SJSA1 (cell line): ENCODE measurements around the gene IFT122. TPM values are rescaled to one million over a fixed set of nuclear protein-coding genes. Genes with fewer than 3 reads are reported as not detected.

Experiments
- DNase-seq, 2 experiments: peaks; one replicate each; pipeline ENCODE4 v3.0.0-alpha.2; 2015 to 2020; ENCODE audit warnings: low spot score in 2 of 2, low read depth in 1 of 2
- H3K27ac ChIP-seq: fragments of 250-450 bp; sonication (Bioruptor Pico); 2 replicates; pipeline ENCODE4 v1.5.1; 2020; ENCODE audit warnings: mild to moderate bottlenecking, moderate library complexity
- H3K27me3 ChIP-seq: fragments of 250-450 bp; sonication (Bioruptor Pico); replicated peaks from 2 replicates; pipeline ENCODE4 v1.5.1; 2020; ENCODE audit warnings: mild to moderate bottlenecking, moderate library complexity
- H3K36me3 ChIP-seq: fragments of 250-450 bp; sonication (Bioruptor Pico); 2 replicates; pipeline ENCODE4 v1.5.1; 2020; ENCODE audit warnings: mild to moderate bottlenecking
- H3K4me1 ChIP-seq: fragments of 250-450 bp; sonication (Bioruptor Pico); replicated peaks from 2 replicates; pipeline ENCODE4 v1.6.1; 2021; ENCODE audit warnings: mild to moderate bottlenecking
- H3K4me3 ChIP-seq: fragments of 250-450 bp; sonication (Bioruptor Pico); 2 replicates; pipeline ENCODE4 v1.5.1; 2020; ENCODE audit warnings: mild to moderate bottlenecking
- H3K9me3 ChIP-seq: fragments of 250-450 bp; sonication (Bioruptor Pico); replicated peaks from 2 replicates; pipeline ENCODE4 v1.5.1; 2020; ENCODE audit warnings: mild to moderate bottlenecking
- total RNA-seq: library from RNA; depleted of rRNA; stranded (reverse); fragments of >200 nt; shearing (Covaris generic); gene quantifications from 2 replicates; pipeline ENCODE4 v1.2.3, GENCODE V29; 2014

IFT122 gene
- total RNA-seq, 1 experiment from 2014 or later, result 13.3 TPM

DNA sequence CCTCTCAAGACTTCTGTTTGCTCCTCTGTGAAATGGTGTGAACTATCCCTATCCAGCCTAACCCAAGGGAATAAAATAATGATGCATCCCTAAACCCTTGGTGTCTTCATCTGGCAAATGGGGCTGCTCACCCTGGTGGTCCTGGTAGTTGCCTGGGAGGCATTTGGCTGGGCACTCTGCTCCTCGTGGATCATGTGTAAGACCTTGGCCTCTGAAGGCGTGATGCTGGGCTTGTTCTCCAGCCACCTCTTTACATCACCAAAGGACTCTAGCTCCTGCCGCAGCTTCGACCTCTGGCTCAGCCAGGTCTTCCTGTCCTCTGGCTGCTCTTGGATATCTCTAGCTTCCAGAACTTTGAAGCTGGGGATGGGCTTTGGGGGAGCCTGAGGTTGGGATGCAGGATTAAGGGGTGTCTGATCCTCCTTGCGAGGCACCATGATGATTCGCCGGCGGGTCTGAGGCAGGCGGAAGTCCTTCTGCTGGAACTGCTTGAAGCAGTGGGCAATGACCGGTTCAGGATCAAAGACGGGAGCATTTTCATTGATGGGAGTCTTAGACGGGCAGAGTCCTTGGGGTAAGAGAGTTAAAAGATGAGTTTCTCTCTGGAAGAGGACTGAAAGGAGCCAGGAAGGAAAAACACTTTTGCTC is 18.7 kb upstream of the IFT122 start:
- no peaks in the 10 kb centered on the region for H3K27me3 ChIP-seq
- no peak overlapping the region for H3K27ac ChIP-seq
- H3K4me1 ChIP-seq, result no peaks in the 10 kb centered on the region
- H3K36me3 ChIP-seq, result no peaks in the 10 kb centered on the region
- no peak overlapping the region for H3K4me3 ChIP-seq
- no peak for DNase-seq
- H3K9me3 ChIP-seq, result no peaks in the 10 kb centered on the region

DNA sequence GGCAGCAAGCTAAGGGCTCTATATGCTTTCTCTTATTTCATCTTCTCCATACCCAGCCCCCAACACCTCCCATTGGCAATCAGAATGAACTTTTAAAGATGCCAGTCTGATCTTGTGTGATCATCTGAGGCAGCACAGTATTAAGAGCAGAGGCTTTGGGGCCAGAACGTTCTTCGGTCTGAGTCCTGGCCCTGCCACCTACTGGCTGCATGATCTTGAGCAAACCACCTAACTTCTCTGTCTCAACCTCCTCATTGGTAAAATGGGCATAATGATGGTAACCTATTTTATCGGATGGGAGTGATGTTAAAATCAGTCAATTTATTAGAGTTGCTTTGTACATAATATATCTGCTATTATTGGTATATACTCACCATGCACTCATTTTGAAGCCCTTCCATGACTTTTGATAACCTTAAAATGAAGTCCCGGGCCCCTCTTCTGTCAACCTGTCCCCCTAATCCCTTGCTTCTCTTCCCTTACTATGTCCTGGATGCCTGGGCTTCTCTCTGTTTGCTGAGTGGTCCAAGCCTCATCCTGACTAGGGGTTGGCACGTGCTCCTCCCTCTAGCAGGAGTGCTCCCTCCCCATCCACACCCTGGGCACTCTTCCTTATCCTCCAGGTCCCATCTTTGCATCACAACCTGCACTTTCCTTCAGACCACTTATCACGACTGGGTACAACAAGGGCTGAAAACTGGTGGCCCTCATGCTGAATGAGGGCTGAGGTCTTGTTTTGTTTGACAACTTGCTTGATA is 17.9 kb upstream of the IFT122 start:
- H3K9me3 ChIP-seq, result no peaks in the 10 kb centered on the region
- no peaks in the 10 kb centered on the region for H3K36me3 ChIP-seq
- DNase-seq, result no peak
- no peak overlapping the region for H3K4me3 ChIP-seq
- no peaks in the 10 kb centered on the region for H3K4me1 ChIP-seq
- H3K27me3 ChIP-seq, result no peaks in the 10 kb centered on the region
- H3K27ac ChIP-seq, result no peak overlapping the region

DNA sequence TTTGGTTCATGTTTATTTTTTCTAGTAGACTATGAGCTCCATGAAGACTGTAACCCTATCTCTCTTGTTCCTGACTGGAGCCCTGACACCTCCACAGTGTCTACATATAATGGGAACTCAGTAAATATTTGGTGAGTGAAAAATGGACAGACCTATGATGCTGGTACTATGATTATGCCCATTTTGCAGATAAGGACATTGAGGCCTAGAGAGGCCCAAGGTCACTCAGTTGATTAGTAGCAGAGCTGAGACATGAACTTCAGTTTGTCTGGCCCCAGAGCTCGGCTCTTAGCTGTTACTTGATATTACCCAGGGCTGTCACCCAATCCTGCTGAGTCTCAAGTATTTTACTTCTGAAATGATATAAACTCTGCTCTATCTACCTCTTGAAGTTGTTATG is 17.1 kb upstream of the IFT122 start:
- Histone ChIP-seq H3K27me3 (no peaks in the 10 kb centered on the region), H3K36me3 (no peaks in the 10 kb centered on the region), H3K4me1 (peaks cover under 1% of the 10 kb centered on the region; the same call in 1 of the 2 replicates), H3K9me3 (no peaks in the 10 kb centered on the region), H3K4me3 (no peak overlapping the region), H3K27ac (no peak overlapping the region)
- no peak for DNase-seq

DNA sequence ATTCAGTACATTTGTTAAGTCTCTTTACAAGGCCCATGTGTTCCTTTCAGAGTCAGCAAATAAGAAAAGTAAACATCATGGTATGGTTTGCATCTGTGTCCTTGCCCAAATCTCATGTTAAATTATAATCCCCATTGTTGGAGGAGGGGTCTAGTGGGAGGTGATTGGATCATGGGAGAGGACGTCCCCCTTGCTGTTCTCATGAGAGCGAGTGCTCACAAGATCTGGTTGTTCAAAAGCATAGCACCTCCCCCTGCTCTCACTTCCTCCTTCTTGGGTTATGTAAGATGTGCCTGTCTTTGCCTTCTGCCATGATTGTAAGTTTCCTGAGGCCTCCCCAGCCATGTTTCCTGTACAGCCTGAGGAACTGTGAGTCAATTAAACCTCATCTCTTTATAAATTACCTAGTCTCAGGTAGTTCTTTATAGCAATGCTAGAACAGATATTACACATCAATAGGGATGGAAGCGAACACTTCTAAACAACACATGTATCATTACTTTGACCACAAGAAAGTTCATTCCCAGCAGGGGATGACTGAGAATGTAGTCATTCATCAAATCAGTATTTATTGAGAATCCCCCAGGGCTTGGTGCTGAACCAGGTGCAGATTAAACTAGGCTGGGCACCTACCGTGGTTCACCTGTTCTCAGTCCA is 15.7 kb upstream of the IFT122 start:
- H3K4me1 ChIP-seq, result peaks cover 13% of the 10 kb centered on the region
- H3K27me3 ChIP-seq, result no peaks in the 10 kb centered on the region
- DNase-seq, result no peak
- H3K36me3 ChIP-seq, result peaks cover 4% of the 10 kb centered on the region; the same call in 1 of the 2 replicates
- no peak overlapping the region for H3K27ac ChIP-seq
- no peak overlapping the region for H3K4me3 ChIP-seq
- H3K9me3 ChIP-seq, result no peaks in the 10 kb centered on the region

DNA sequence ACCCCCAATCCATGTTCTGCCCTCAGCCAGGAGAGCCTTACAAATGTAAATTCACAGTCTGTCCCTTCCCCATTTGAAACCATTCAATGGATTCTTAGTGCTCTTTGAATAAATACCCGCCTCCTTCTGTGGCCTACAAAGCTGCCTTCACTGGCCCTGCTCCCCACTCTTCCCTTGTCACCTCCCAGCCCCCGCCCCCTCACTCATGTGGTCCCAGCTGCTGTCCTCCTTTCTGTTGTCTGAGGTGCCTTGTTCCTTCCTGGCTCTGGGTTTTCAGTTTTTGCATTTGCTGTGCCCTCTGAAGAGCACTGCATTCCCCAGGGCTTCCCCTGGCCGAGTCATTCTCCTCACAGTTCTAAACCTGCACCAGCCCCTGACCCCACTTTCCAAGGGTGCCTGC is 14.8 kb upstream of the IFT122 start:
- no peak overlapping the region for H3K4me3 ChIP-seq
- DNase-seq, result no peak
- H3K36me3 ChIP-seq, result peaks cover 6% of the 10 kb centered on the region
- H3K9me3 ChIP-seq, result no peaks in the 10 kb centered on the region
- peaks cover 13% of the 10 kb centered on the region for H3K4me1 ChIP-seq
- no peak overlapping the region for H3K27ac ChIP-seq
- H3K27me3 ChIP-seq, result no peaks in the 10 kb centered on the region

DNA sequence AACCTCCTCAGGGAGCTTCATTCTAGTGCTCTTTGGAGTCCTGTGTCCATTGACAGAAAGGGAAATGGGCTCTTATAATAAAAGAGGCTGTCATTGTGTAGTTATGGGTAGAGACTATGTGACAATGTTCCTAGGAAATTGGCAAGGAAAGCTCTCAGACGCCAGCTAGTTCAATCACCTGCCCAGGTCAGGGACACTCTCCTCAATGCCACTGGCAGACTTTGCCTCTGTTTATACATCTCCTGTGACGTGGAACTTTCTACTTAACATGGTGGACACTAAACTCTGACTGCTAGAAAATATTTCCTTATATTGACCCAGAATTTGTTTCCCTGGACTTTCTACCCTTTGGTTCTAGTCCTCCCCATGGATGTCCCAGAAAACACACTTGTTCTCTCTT is 14.4 kb upstream of the IFT122 start:
- no peak for DNase-seq
- H3K4me1 ChIP-seq, result peaks cover 13% of the 10 kb centered on the region
- H3K4me3 ChIP-seq, result no peak overlapping the region

DNA sequence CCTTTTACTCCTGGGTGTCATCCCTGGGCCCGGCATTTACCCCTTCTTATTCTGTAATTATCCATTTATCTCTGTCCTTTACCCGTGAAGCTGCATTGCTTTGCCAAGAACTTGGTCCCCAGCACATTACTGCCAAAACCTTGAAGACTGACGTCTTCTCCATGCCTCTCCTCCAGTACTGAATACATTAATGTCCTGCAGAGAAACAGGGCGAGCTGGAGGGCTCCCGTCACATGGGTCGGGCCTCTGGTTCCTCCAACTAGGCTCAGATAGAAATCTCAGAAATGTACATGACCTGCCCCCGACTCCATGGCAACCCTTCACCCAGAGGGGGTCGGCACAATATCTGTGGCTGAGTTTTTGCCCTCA is 12.0 kb upstream of the IFT122 start:
- Histone ChIP-seq H3K27ac (no peak overlapping the region), H3K4me1 (peaks cover 13% of the 10 kb centered on the region), H3K9me3 (no peaks in the 10 kb centered on the region), H3K36me3 (peaks cover 34% of the 10 kb centered on the region), H3K4me3 (peak overlapping the region; percentile 13), H3K27me3 (no peaks in the 10 kb centered on the region)
- DNase-seq, result no peak

More for the DNA sequence above, 14.4 kb upstream of the IFT122 start:
- H3K27ac ChIP-seq, result no peak overlapping the region
- no peaks in the 10 kb centered on the region for H3K9me3 ChIP-seq
- H3K27me3 ChIP-seq, result no peaks in the 10 kb centered on the region
- H3K36me3 ChIP-seq, result peaks cover 10% of the 10 kb centered on the region

DNA sequence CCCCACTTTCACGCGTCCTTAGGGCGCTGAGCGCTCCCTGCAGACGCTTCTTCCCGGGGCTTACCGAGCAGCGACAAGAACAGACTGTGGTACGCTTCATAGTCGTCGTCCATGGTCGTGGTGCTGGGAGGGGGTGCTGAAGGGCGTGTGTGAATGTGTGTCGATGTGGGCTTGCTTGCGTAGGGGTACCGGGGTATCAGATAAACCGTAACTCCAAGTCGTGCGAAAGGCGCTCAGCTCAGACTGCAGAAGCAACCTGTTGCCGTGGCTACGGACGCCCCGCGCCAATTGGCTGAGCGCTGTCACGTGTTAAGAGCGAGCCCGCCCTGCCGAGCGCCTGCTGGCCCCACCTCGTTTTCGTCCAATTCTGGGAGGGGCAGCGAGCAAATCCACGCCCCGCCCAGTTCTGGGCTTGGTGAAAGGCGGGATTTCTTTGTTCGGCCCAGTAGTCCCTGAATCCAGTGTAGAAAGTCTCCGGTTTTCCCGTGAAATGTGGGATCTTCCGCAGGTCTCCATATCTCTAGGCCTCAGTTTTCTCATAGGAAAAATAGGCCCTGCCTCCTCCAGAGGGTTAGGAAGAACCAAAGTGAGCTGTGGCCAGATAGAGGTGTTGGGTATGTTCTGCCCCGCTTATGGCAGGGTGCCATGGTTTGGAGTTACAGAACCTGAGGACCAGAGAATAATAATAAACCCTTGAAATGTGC is 11.5 kb upstream of the IFT122 start, which contains the start of gene EFCAB12:
EFCAB12 (minus strand) TSS at position 261 of the 704 bp plus-strand sequence; CDS start at position 113, 148 bp downstream.
- H3K9me3 ChIP-seq, result no peaks in the 10 kb centered on the region
- peaks cover 13% of the 10 kb centered on the region for H3K4me1 ChIP-seq
- no peak within 1 kb of the TSS for H3K27ac ChIP-seq
- no peaks in the 10 kb centered on the region for H3K27me3 ChIP-seq
- peak within 1 kb of the TSS; percentile 13 for H3K4me3 ChIP-seq
- peaks cover 37% of the 10 kb centered on the region for H3K36me3 ChIP-seq
- peak; percentile 74 to 87 for DNase-seq

DNA sequence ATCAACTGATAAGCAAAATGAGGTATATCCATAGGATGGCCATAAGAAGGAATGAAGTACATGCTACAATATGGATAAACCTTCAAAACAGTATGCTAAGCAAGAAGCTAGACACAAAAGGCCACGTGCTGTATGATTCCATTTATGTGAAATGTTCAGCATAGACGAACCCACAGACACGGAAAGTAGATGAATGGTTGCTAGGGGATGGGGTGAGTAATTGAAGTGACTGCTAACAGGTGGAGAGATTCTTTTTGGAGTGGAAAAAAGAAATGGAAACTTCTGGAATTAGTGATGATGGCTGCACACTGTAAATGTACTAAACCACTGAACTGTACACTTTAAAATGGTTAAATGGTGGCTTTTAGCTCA is 11.0 kb upstream of the IFT122 start:
- H3K27me3 ChIP-seq, result no peaks in the 10 kb centered on the region
- H3K36me3 ChIP-seq, result peaks cover 43% of the 10 kb centered on the region
- peaks cover 13% of the 10 kb centered on the region for H3K4me1 ChIP-seq
- H3K9me3 ChIP-seq, result no peaks in the 10 kb centered on the region
- H3K4me3 ChIP-seq, result peak overlapping the region; percentile 13; the same call in 1 of the 2 replicates
- no peak for DNase-seq
- H3K27ac ChIP-seq, result no peak overlapping the region

DNA sequence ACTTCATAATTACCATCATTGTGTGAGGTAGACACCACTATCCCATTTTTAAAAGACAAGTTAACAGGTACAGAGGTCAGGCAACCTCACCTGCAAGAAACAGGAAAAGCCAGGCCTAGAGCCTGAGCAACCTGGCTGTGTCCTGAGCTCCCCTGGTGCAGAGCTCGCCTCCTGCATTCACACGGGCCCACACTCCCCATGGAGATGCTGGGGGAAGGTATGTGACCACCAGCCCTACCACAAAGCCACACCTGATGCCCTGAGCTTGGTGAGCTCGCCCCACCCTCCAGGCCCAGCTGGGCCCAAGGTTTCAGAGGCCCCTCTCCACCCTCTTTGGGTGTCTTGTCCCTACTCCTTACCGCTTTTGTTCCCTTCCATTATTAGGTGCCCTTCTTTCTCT is 10.4 kb upstream of the IFT122 start:
- Histone ChIP-seq H3K4me3 (no peak overlapping the region), H3K27me3 (no peaks in the 10 kb centered on the region), H3K4me1 (peaks cover 13% of the 10 kb centered on the region), H3K27ac (no peak overlapping the region), H3K36me3 (peaks cover 48% of the 10 kb centered on the region), H3K9me3 (no peaks in the 10 kb centered on the region)
- no peak for DNase-seq

DNA sequence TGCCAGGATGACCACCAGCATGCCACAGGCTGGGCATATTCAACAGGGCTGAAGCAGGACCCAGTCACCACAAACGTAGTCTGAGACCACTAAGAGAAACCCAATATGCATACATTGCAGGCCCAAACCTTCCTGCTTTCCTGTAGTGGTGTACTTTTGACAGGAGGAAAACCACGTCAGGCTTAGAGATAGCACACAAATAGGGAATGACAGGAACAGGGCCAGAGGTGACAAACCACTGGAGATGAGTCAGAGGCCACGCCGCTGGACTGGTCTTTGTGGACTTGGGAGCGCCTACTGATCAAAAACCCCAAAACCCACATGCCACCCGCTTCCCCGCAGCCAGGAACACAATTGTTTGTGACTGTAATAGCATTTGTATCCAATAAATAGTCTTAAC is 8.0 kb upstream of the IFT122 start:
- H3K27ac ChIP-seq, result no peak overlapping the region

DNA sequence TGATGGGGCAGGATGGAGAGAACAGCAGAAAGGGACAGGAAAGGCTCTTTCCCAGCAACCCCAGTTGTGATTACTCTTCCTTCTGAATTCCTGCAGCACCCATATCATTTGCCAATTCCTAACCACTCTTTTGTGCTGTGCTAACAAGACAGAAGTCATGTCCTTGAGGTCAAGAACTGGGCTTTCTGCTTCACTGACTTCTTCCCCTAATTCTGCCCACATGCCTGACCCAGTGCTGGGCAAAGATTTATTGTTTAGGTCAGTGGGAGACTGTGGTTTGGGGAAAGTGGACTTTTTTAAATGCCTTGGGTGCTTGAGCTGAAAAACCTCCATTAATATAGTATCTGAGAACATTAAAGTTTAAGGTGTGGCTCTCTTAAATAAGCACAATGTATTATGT is 7.4 kb upstream of the IFT122 start:
- peaks cover 70% of the 10 kb centered on the region for H3K36me3 ChIP-seq
- no peak overlapping the region for H3K27ac ChIP-seq
- no peak for DNase-seq
- no peaks in the 10 kb centered on the region for H3K27me3 ChIP-seq
- no peak overlapping the region for H3K4me3 ChIP-seq
- H3K4me1 ChIP-seq, result peaks cover 13% of the 10 kb centered on the region
- no peaks in the 10 kb centered on the region for H3K9me3 ChIP-seq

More for the DNA sequence above, 8.0 kb upstream of the IFT122 start:
- Histone ChIP-seq H3K4me3 (no peak overlapping the region), H3K4me1 (peaks cover 13% of the 10 kb centered on the region), H3K27me3 (no peaks in the 10 kb centered on the region), H3K9me3 (no peaks in the 10 kb centered on the region), H3K36me3 (peaks cover 64% of the 10 kb centered on the region)
- no peak for DNase-seq

DNA sequence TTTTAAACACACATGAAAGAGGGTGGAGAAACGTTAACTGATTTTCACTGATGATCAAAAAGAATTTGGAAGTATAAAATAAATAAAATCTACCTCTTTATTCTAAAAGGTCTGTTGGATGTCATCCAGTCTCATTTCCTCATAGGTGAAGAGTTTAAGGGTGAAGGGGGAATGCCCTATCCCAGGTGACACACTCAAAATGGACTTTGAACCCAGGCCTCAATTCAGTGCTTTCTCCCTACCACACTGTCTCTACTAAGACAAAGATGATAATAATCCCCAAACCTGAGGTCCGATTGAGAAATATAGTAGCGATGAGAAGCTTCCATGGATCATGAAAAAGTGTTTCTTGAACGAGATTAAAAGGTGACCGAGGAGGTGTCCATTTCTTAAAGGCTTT is 6.5 kb upstream of the IFT122 start:
- Histone ChIP-seq H3K36me3 (peaks cover 74% of the 10 kb centered on the region), H3K9me3 (no peaks in the 10 kb centered on the region), H3K27ac (no peak overlapping the region), H3K4me3 (no peak overlapping the region), H3K4me1 (peaks cover 6% of the 10 kb centered on the region), H3K27me3 (no peaks in the 10 kb centered on the region)
- DNase-seq, result no peak
